WTC11 (cell line): Measurements from ENCODE around the gene MEIOSIN. TPM values are rescaled to one million over a fixed set of nuclear protein-coding genes. Genes with fewer than 3 reads are reported as not detected.

Source experiments
- ATAC-seq: fragments of 200-7000 bp; cut with Tn5 transposase; 2 replicates; pipeline ENCODE4 v1.10.0; 2021; ENCODE audit warnings: mild to moderate bottlenecking, moderate library complexity
- CTCF ChIA-PET: fragments of 300-600 bp; sonication (Branson Sonifier 250); formaldehyde crosslinking; loops from one replicate; lab custom pipeline; 2021; ENCODE audit warnings: antibody characterized with exemption; lab: Charles Lee
- POLR2A ChIA-PET: fragments of 350-600 bp; sonication (Branson Sonifier 250); formaldehyde crosslinking; loops from one replicate; lab custom pipeline; 2021; ENCODE audit warnings: antibody characterized with exemption; lab: Charles Lee
- DNase-seq: peaks from one replicate; pipeline ENCODE4 v3.0.0; 2021; ENCODE audit warnings: low spot score
- H3K27ac Mint-ChIP-seq: 2 replicates; pipeline ENCODE4 v1.8.0; 2021; ENCODE audit warnings: mixed read lengths
- H3K27me3 Mint-ChIP-seq: 2 replicates; pipeline ENCODE4 v1.8.0; 2021; ENCODE audit warnings: low read depth, mild to moderate bottlenecking, moderate library complexity, mixed read lengths
- H3K36me3 Mint-ChIP-seq: 2 replicates; pipeline ENCODE4 v1.8.0; 2021; ENCODE audit warnings: mixed read lengths
- H3K4me1 Mint-ChIP-seq: 2 replicates; pipeline ENCODE4 v1.8.0; 2022; ENCODE audit warnings: mixed read lengths
- H3K4me3 Mint-ChIP-seq: 2 replicates; pipeline ENCODE4 v1.8.0; 2021; ENCODE audit warnings: mild to moderate bottlenecking, moderate library complexity, mixed read lengths
- H3K9me3 Mint-ChIP-seq: 2 replicates; pipeline ENCODE4 v1.8.0; 2021; ENCODE audit warnings: mixed read lengths
- ATF2 ChIP-seq: sonication (generic); formaldehyde crosslinking; IDR thresholded peaks from 2 replicates; pipeline ENCODE4 v1.8.1; 2022; ENCODE audit warnings: low read depth, missing genetic modification reagents, borderline replicate concordance
- CTCF ChIP-seq: fragments of 200-600 bp; IDR thresholded peaks from 2 replicates; pipeline ENCODE4 v1.8.0; 2022; ENCODE audit warnings: antibody characterized with exemption
- EMX1 ChIP-seq: fragments of 250-450 bp; sonication (Bioruptor Pico); IDR thresholded peaks from 2 replicates; pipeline ENCODE4 v1.8.0; 2021; ENCODE audit warnings: mild to moderate bottlenecking
- HMGA2 ChIP-seq: fragments of 250-450 bp; sonication (Bioruptor Pico); IDR thresholded peaks from 2 replicates; pipeline ENCODE4 v1.4.0; 2021; ENCODE audit warnings: mild to moderate bottlenecking, moderate library complexity
- NFATC4 ChIP-seq: fragments of 250-450 bp; sonication (Bioruptor Pico); IDR thresholded peaks from 2 replicates; pipeline ENCODE4 v1.9.0; 2021; ENCODE audit warnings: mild to moderate bottlenecking
- SP1 ChIP-seq: sonication (generic); formaldehyde crosslinking; conservative IDR thresholded peaks from 2 replicates; pipeline ENCODE4 v1.8.1; 2022; ENCODE audit warnings: missing genetic modification reagents
- TEAD4 ChIP-seq: sonication (generic); formaldehyde crosslinking; IDR thresholded peaks from 2 replicates; pipeline ENCODE4 v1.8.0; 2022; ENCODE audit warnings: mild to moderate bottlenecking, missing genetic modification reagents
- ZNF317 ChIP-seq: sonication (generic); formaldehyde crosslinking; IDR thresholded peaks from 2 replicates; pipeline ENCODE4 v1.8.1; 2023; ENCODE audit warnings: low read depth, mild to moderate bottlenecking, moderate library complexity, missing genetic modification reagents, borderline replicate concordance
- ZNF532 ChIP-seq: fragments of 250-450 bp; sonication (Bioruptor Pico); IDR thresholded peaks from 2 replicates; pipeline ENCODE4 v1.9.0; 2021; ENCODE audit warnings: mild to moderate bottlenecking, borderline replicate concordance
- total RNA-seq: library from RNA; stranded (reverse); gene quantifications from 3 replicates; pipeline ENCODE4 v1.2.3, GENCODE V29; 2021
- TF ChIP-seq, protein P1 (sequence below): sonication (generic); formaldehyde crosslinking; conservative IDR thresholded peaks from 2 replicates; pipeline ENCODE4 v1.8.1; 2022; ENCODE audit warnings: mild to moderate bottlenecking, missing genetic modification reagents

The MEIOSIN gene
- total RNA-seq, 1 experiment from 2014 or later, result not detected

- H3K27me3 Mint-ChIP-seq, result peaks cover 35% of the 10 kb centered on the region
- no peak for TF ChIP-seq ZNF317
- peak; percentile 41; the same call in 1 of the 2 replicates for TF ChIP-seq SP1 (CRISPR knock-in tag)
- TF ChIP-seq EMX1, result no peak
- no peak for TF ChIP-seq HMGA2 (CRISPR knock-in tag)
- 0 out of 2 replicates have a peak, but pooled peaks have one; percentile 27 for TF ChIP-seq NFATC4
- TF ChIP-seq CTCF, result peak; percentile 72; the same call in 1 of the 2 replicates
- ATAC-seq (peak; percentile 85), DNase-seq (peak; percentile 98)
- POLR2A ChIA-PET, result interaction anchor here (0.6 to 5.4 kb wide), 5 partner anchors 9 to 302 kb away, joined by 3 to 70 read pairs (median 3); partner anchors contain the start of gene SIX5
- no peaks in the 10 kb centered on the region for H3K9me3 Mint-ChIP-seq
- peak overlapping the region; percentile 78 for H3K4me3 Mint-ChIP-seq
- peaks cover 33% of the 10 kb centered on the region for H3K4me1 Mint-ChIP-seq
- CTCF ChIA-PET, result interaction anchor here (0.6 to 5.4 kb wide), 30 partner anchors 9 to 340 kb away, joined by 3 to 175 read pairs (median 5); partner anchors contain the start of genes DMWD, FBXO46, FOXA3 and MYPOP
- H3K36me3 Mint-ChIP-seq, result peaks cover 16% of the 10 kb centered on the region
- peak overlapping the region; percentile 47; the same call in 1 of the 2 replicates for H3K27ac Mint-ChIP-seq
Measured at GRCh38 chr19:45779231-45780145, 46.2 kb downstream of the MEIOSIN start.

GRCh38 chr19:45780146-45780447 lies 46.9 kb downstream of the MEIOSIN start:
- DNase-seq (peak; percentile 27), ATAC-seq (no peak)
- peaks cover 32% of the 10 kb centered on the region for H3K27me3 Mint-ChIP-seq
- H3K4me3 Mint-ChIP-seq, result peak overlapping the region; percentile 78
- H3K27ac Mint-ChIP-seq, result no peak overlapping the region
- peaks cover 12% of the 10 kb centered on the region; the same call in 1 of the 2 replicates for H3K36me3 Mint-ChIP-seq
- ChIA-PET CTCF (interaction anchor here (1.7 to 5.4 kb wide), 3 partner anchors 11 to 36 kb away, joined by 5 to 175 read pairs (median 30); partner anchors contain the start of genes RSPH6A and SIX5), POLR2A (interaction anchor here (5.4 kb wide), 1 partner anchor 10 kb away, joined by 70 read pairs; the partner anchor contains the start of gene SIX5)
- peaks cover 33% of the 10 kb centered on the region for H3K4me1 Mint-ChIP-seq
- no peaks in the 10 kb centered on the region for H3K9me3 Mint-ChIP-seq
- no peak for TF ChIP-seq TEAD4 (CRISPR knock-in tag)
- TF ChIP-seq, protein P1, sequence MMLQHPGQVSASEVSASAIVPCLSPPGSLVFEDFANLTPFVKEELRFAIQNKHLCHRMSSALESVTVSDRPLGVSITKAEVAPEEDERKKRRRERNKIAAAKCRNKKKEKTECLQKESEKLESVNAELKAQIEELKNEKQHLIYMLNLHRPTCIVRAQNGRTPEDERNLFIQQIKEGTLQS (CRISPR knock-in tag), result no peak
- TF ChIP-seq ZNF532 (CRISPR knock-in tag), result no peak
- TF ChIP-seq ATF2 (CRISPR knock-in tag), result no peak
